ENCODE results near the gene RAB27A.
"Not testable (repeated sequence)": the region's sequence is repeated elsewhere in the genome, so short reads cannot be mapped to it uniquely, and the experiment has no call there.

Gene RAB27A

GRCh38 chr15:55281517-55282228 is 7.9 kb downstream of the RAB27A start:
- DNase-seq (ENCODE audit: low read depth): no peak

- DNase-seq (ENCODE audit: low read depth): peak; percentile 9
Observed at GRCh38 chr15:55280589-55280988, 9.0 kb downstream of the RAB27A start.

GRCh38 chr15:55279746-55280351 is 9.8 kb downstream of the RAB27A start:
- DNase-seq (ENCODE audit: low read depth): peak; percentile 84

GRCh38 chr15:55279100-55279745 is 10.4 kb downstream of the RAB27A start:
- DNase-seq (ENCODE audit: low read depth): no peak

GRCh38 chr15:55277715-55278114 is 11.9 kb downstream of the RAB27A start:
- no peak for DNase-seq (ENCODE audit: low read depth)

GRCh38 chr15:55277116-55277564 is 12.5 kb downstream of the RAB27A start:
- DNase-seq (ENCODE audit: low read depth): no peak

GRCh38 chr15:55276324-55276723 is 13.3 kb downstream of the RAB27A start:
- no peak for DNase-seq (ENCODE audit: low read depth)

GRCh38 chr15:55270291-55270690 is 19.3 kb downstream of the RAB27A start:
- DNase-seq (ENCODE audit: low read depth): no peak

- DNase-seq (ENCODE audit: low read depth): no peak
Observed at GRCh38 chr15:55268176-55268695, 21.4 kb downstream of the RAB27A start.

- peak; percentile 39 for DNase-seq (ENCODE audit: low read depth)
Observed at GRCh38 chr15:55267401-55268175, 22.0 kb downstream of the RAB27A start.

- DNase-seq (ENCODE audit: low read depth): no peak
Observed at GRCh38 chr15:55266547-55266946, 23.1 kb downstream of the RAB27A start.

GRCh38 chr15:55260562-55261131 is 29.0 kb downstream of the RAB27A start:
- DNase-seq (ENCODE audit: low read depth): no peak

GRCh38 chr15:55257938-55258337 is 31.7 kb downstream of the RAB27A start:
- no peak for DNase-seq (ENCODE audit: low read depth)

- no peak for DNase-seq (ENCODE audit: low read depth)
Observed at GRCh38 chr15:55257012-55257670, 32.5 kb downstream of the RAB27A start.

GRCh38 chr15:55256281-55257011 is 33.2 kb downstream of the RAB27A start:
- DNase-seq (ENCODE audit: low read depth): no peak

GRCh38 chr15:55255714-55256113 is 33.9 kb downstream of the RAB27A start:
- no peak for DNase-seq (ENCODE audit: low read depth)

- no peak for DNase-seq (ENCODE audit: low read depth)
Observed at GRCh38 chr15:55254916-55255679, 34.5 kb downstream of the RAB27A start.

- peak; percentile 42 for DNase-seq (ENCODE audit: low read depth)
Observed at GRCh38 chr15:55253580-55253979, 36.0 kb downstream of the RAB27A start.

GRCh38 chr15:55252201-55252600 is 37.4 kb downstream of the RAB27A start:
- DNase-seq (ENCODE audit: low read depth): not testable (repeated sequence)

- DNase-seq (ENCODE audit: low read depth): no peak
Observed at GRCh38 chr15:55250941-55251340, 38.7 kb downstream of the RAB27A start.
